Activated CD8-positive, alpha-beta T cell treated with anti-CD3 and anti-CD28 coated beads for 36 hours (primary cell): ENCODE results near the gene PSMD6. TPM values are rescaled to one million over a fixed set of nuclear protein-coding genes. Genes with fewer than 3 reads are reported as not detected.

Experiments
- ATAC-seq: fragments of 200-7000 bp; cut with Tn5 transposase; one replicate; pipeline ENCODE4 v1.10.0; 2021; ENCODE audit warnings: mild to moderate bottlenecking, moderate library complexity
- CTCF ChIA-PET: fragments of 350-600 bp; sonication (Branson Sonifier 250); formaldehyde crosslinking; loops from one replicate; lab custom pipeline; 2021; ENCODE audit warnings: antibody characterized with exemption; lab: Charles Lee
- POLR2A ChIA-PET: fragments of 350-600 bp; sonication (Branson Sonifier 250); formaldehyde crosslinking; loops from one replicate; lab custom pipeline; 2021; ENCODE audit warnings: antibody characterized with exemption; lab: Charles Lee
- DNase-seq: peaks from one replicate; pipeline ENCODE4 v3.0.0-alpha.2; 2020
- H3K27ac Mint-ChIP-seq: one replicate; pipeline ENCODE4 v1.8.0; 2021; ENCODE audit warnings: mild to moderate bottlenecking, mixed read lengths
- H3K27me3 Mint-ChIP-seq: one replicate; pipeline ENCODE4 v1.8.0; 2021; ENCODE audit warnings: mixed read lengths
- H3K36me3 Mint-ChIP-seq: one replicate; pipeline ENCODE4 v1.8.0; 2021; ENCODE audit warnings: low read depth, mixed read lengths
- H3K4me1 Mint-ChIP-seq: one replicate; pipeline ENCODE4 v1.8.0; 2021; ENCODE audit warnings: low read depth, mixed read lengths
- H3K4me3 Mint-ChIP-seq: one replicate; pipeline ENCODE4 v1.8.0; 2021; ENCODE audit warnings: mild to moderate bottlenecking, moderate library complexity, mixed read lengths
- H3K9me3 Mint-ChIP-seq: one replicate; pipeline ENCODE4 v1.8.0; 2021; ENCODE audit warnings: mixed read lengths
- CTCF ChIP-seq: fragments of 200-600 bp; IDR thresholded peaks from one replicate; pipeline ENCODE4 v1.8.0; 2022; ENCODE audit warnings: antibody characterized with exemption, mild to moderate bottlenecking
- intact Hi-C: fragments of 100-400 bp; cut with micrococcal nuclease; formaldehyde crosslinking; loops from one replicate; pipeline ENCODE4 v1.10.0; 2022
- total RNA-seq, 2 experiments: library from RNA; stranded (reverse); gene quantifications; one replicate each; pipeline ENCODE4 v1.2.3, GENCODE V29; 2021

Gene PSMD6
- total RNA-seq, 2 experiments from 2014 or later = 110 to 113 TPM

GRCh38 chr3:64038253-64038767, 15.0 kb upstream of the PSMD6 start:
- TF ChIP-seq CTCF = no peak
- Mint-ChIP-seq H3K27me3 (peaks cover 20% of the 10 kb centered on the region), H3K4me3 (no peak overlapping the region), H3K36me3 (no peaks in the 10 kb centered on the region), H3K4me1 (no peaks in the 10 kb centered on the region), H3K9me3 (peaks cover 7% of the 10 kb centered on the region), H3K27ac (no peak overlapping the region)
- DNase-seq (no peak), ATAC-seq (no peak)
- CTCF ChIA-PET = interaction anchor here (1.0 to 1.7 kb wide), 3 partner anchors 7 to 15 kb away, joined by 4 to 6 read pairs (median 4); partner anchors contain the start of gene PSMD6
- intact Hi-C loops = no loop called here
- POLR2A ChIA-PET = no interaction called here

GRCh38 chr3:64037084-64037483, 13.8 kb upstream of the PSMD6 start:
- Mint-ChIP-seq H3K27me3 (peaks cover 16% of the 10 kb centered on the region), H3K4me3 (no peak overlapping the region), H3K36me3 (no peaks in the 10 kb centered on the region), H3K9me3 (peaks cover 7% of the 10 kb centered on the region), H3K27ac (no peak overlapping the region), H3K4me1 (no peaks in the 10 kb centered on the region)
- DNase-seq (no peak), ATAC-seq (no peak)
- intact Hi-C loops = no loop called here
- CTCF ChIA-PET = no interaction called here
- POLR2A ChIA-PET = no interaction called here
- no peak for TF ChIP-seq CTCF

- ChIA-PET POLR2A (no interaction called here), CTCF (interaction anchor here (7.8 kb wide), 1 partner anchor 450 kb away, joined by 59 read pairs; no protein-coding TSS in a partner anchor)
- Mint-ChIP-seq H3K27me3 (peaks cover 14% of the 10 kb centered on the region), H3K4me3 (no peak overlapping the region), H3K27ac (no peak overlapping the region), H3K9me3 (peaks cover 7% of the 10 kb centered on the region), H3K4me1 (peaks cover 6% of the 10 kb centered on the region), H3K36me3 (no peaks in the 10 kb centered on the region)
- intact Hi-C loops = no loop called here
- DNase-seq (no peak), ATAC-seq (no peak)
- no peak for TF ChIP-seq CTCF
Measured at GRCh38 chr3:64033069-64033468, 9.8 kb upstream of the PSMD6 start.

- Mint-ChIP-seq H3K4me3 (no peak overlapping the region), H3K4me1 (peaks cover 6% of the 10 kb centered on the region), H3K36me3 (no peaks in the 10 kb centered on the region), H3K27ac (no peak overlapping the region), H3K9me3 (peaks cover 7% of the 10 kb centered on the region), H3K27me3 (peaks cover 22% of the 10 kb centered on the region)
- intact Hi-C loops = no loop called here
- DNase-seq (no peak), ATAC-seq (no peak)
- ChIA-PET POLR2A (no interaction called here), CTCF (interaction anchor here (0.6 to 7.8 kb wide), 16 partner anchors 7 to 452 kb away, joined by 3 to 59 read pairs (median 4); no protein-coding TSS in a partner anchor)
- no peak for TF ChIP-seq CTCF
Measured at GRCh38 chr3:64031540-64032508, 8.5 kb upstream of the PSMD6 start.
